ENCODE measurements around the gene HEBP1. TPM values are rescaled to one million over a fixed set of nuclear protein-coding genes. Genes with fewer than 3 reads are reported as not detected.
"Not testable (repeated sequence)": the region's sequence is repeated elsewhere in the genome, so short reads cannot be mapped to it uniquely, and the experiment has no call there.

HEBP1 gene
- total RNA-seq, result 20.5 and 38.8 TPM in 2 replicates

GRCh38 chr12:12999959-13000615, at the start of gene HEBP1:
HEBP1 (minus strand) TSS chr12:13000265; CDS start chr12:13000114, 151 bp downstream.
- DNase-seq (ENCODE audit: low read depth in 2 of 2), result peak; percentile 70 to 95

- peak; percentile 38 to 77 for DNase-seq (ENCODE audit: low read depth in 2 of 2)
Measured at GRCh38 chr12:13049816-13050215, 49.8 kb upstream of the HEBP1 start.

GRCh38 chr12:13046964-13047363, 46.9 kb upstream of the HEBP1 start:
- DNase-seq (ENCODE audit: low read depth in 2 of 2), result no peak

- no peak for DNase-seq (ENCODE audit: low read depth in 2 of 2)
Measured at GRCh38 chr12:13045816-13046215, 45.8 kb upstream of the HEBP1 start.

GRCh38 chr12:13044906-13045299, 44.8 kb upstream of the HEBP1 start:
- no peak for DNase-seq (ENCODE audit: low read depth in 2 of 2)

GRCh38 chr12:13044002-13044905, 44.2 kb upstream of the HEBP1 start, which contains the start of gene FAM234B:
FAM234B (plus strand) TSS chr12:13044381; CDS start chr12:13044404, 23 bp downstream.
- DNase-seq (ENCODE audit: low read depth in 2 of 2), result peak in 1 of 2 donors; percentile 64

- no peak for DNase-seq (ENCODE audit: low read depth in 2 of 2)
Measured at GRCh38 chr12:13042666-13043230, 42.7 kb upstream of the HEBP1 start.

- no peak for DNase-seq (ENCODE audit: low read depth in 2 of 2)
Measured at GRCh38 chr12:13041224-13041623, 41.2 kb upstream of the HEBP1 start.

- no peak for DNase-seq (ENCODE audit: low read depth in 2 of 2)
Measured at GRCh38 chr12:13039328-13039956, 39.4 kb upstream of the HEBP1 start.

GRCh38 chr12:13038491-13039161, 38.6 kb upstream of the HEBP1 start:
- DNase-seq (ENCODE audit: low read depth in 2 of 2), result no peak

- DNase-seq (ENCODE audit: low read depth in 2 of 2), result no peak
Measured at GRCh38 chr12:13036881-13037280, 36.8 kb upstream of the HEBP1 start.

GRCh38 chr12:13035335-13035734, 35.3 kb upstream of the HEBP1 start:
- DNase-seq (ENCODE audit: low read depth in 2 of 2), result not testable (repeated sequence)

- DNase-seq (ENCODE audit: low read depth in 2 of 2), result peak in 1 of 2 donors; percentile 44
Measured at GRCh38 chr12:13033476-13033875, 33.4 kb upstream of the HEBP1 start.

- no peak for DNase-seq (ENCODE audit: low read depth in 2 of 2)
Measured at GRCh38 chr12:13032164-13032563, 32.1 kb upstream of the HEBP1 start.

- DNase-seq (ENCODE audit: low read depth in 2 of 2), result no peak
Measured at GRCh38 chr12:13030541-13031291, 30.7 kb upstream of the HEBP1 start.

- DNase-seq (ENCODE audit: low read depth in 2 of 2), result no peak
Measured at GRCh38 chr12:13028825-13029570, 28.9 kb upstream of the HEBP1 start.

- no peak for DNase-seq (ENCODE audit: low read depth in 2 of 2)
Measured at GRCh38 chr12:13027508-13027907, 27.4 kb upstream of the HEBP1 start.

GRCh38 chr12:13027032-13027431, 27.0 kb upstream of the HEBP1 start:
- DNase-seq (ENCODE audit: low read depth in 2 of 2), result no peak

GRCh38 chr12:13026286-13026685, 26.2 kb upstream of the HEBP1 start:
- no peak for DNase-seq (ENCODE audit: low read depth in 2 of 2)

GRCh38 chr12:13024531-13024916, 24.5 kb upstream of the HEBP1 start:
- peak in 1 of 2 donors; percentile 51 for DNase-seq (ENCODE audit: low read depth in 2 of 2)

All from dermis microvascular lymphatic vessel endothelial cell (primary cell).